Measurements from ENCODE around the gene TCF4.

Gene TCF4

GRCh38 chr18:55346961-55347740, 240.8 kb downstream of the TCF4 start:
- DNase-seq (ENCODE audit: low read depth) = no peak

GRCh38 chr18:55346387-55346786, 241.6 kb downstream of the TCF4 start:
- no peak for DNase-seq (ENCODE audit: low read depth)

- DNase-seq (ENCODE audit: low read depth) = no peak
Measured at GRCh38 chr18:55345103-55345950, 242.7 kb downstream of the TCF4 start.

DNA sequence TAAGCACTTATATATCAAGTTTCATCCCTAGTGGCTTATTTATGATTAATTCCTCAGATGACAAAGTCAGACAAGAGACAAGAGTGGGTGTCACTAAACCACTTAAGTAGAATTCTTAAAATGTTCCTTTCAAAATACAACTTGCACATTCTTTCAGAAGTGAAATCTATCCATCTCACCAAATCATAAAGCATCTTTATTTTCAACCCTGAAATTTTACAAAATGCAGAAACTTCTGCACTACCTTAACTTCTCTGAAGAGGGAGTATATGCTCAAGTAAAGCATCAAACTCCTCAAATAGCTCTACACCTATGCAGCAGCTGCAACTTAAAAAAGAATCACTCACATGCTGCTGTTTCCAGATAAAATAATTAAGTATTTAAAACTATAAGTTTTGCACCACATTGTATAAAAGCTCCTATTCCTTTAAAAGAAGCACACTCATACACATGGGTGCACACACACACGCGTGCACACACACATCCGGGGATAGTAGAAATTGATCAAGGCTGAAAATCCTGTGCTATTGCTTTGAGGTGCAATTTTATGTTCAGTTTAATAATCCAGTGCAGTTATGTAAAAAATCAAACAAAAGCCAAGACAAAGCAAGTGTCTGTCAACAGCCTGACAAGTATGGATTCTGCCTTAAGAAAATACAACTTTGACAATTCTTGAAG, 244.5 kb downstream of the TCF4 start:
- no peak for DNase-seq (ENCODE audit: low read depth)

GRCh38 chr18:55340998-55341397, 247.0 kb downstream of the TCF4 start:
- no peak for DNase-seq (ENCODE audit: low read depth)

DNA sequence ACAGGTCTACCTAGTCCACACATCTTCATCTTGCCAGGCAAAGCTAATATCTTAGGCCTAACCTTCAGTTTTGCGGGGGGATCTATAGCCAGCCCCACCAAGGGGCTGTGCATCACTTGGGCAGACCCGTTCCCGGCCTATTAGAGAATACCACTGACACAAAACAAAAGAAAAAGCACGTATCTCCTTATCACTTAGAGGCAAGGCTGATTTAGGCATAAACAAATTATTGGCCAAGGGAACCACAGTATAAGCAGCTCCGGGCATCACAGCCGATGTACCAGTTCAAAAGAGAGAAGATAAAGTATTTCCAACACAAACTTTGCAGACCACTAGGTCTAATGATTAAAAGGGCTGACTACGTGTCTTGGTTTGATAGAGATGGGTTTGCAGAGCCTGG, 248.0 kb downstream of the TCF4 start:
- DNase-seq (ENCODE audit: low read depth) = no peak

DNA sequence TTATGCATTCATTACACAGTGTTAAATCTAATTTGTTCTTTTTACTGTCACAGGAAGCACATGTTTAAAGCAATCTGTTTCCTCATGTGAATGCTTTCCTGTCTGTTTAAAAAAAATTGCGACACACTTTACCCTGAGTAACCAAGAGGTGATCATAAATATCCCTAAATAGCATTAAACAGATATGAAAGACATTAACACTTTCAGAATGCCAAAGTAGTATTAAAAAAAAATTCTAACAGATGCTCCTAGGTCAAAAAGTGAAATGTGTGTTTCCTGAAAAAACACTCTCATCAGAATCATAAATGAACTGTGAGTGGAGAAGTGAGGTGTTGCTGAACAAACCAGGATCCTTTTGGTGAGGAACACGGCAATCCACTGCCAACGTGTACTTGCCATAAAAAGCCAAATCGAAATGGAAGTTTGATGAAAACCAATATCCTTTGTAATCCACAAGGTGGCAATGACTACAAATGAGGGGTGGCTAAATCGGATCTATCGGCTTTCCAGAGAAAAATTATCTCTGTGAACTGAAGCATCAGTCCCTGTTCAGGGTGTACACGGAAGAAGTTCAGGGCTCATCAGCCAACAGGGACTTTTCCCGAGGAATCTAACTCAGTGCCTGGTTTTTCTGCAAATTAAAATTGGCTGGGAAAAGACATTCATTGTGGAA, 248.9 kb downstream of the TCF4 start:
- DNase-seq (ENCODE audit: low read depth) = no peak

DNA sequence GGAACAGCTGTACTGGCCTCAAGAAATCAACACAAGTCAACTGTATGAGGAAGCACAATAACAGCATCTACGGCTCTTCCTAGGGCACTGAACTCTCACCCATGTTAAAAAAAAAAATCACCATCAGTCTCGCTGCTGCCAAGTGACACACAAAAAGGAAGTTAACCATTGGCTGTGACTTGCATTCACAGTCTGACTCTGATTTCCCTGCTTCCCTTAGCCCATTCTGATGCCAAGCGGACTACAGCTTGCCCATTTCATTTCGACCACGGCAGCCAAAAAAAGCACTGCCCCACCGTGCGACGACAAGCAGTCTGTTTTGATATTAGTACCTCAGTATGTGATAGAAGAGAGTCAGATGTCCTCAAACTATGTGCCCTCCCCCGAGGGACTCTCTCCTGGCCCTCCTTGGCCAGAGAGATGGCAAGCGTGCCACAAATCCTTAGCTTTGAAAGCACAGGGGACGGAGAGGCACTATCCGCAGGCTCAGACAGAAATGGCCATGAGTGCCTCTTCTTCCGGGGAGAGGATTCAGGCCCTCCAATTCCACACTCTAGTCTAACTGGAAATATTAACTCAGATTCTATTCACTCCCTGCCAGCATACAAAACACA, 250.0 kb downstream of the TCF4 start:
- DNase-seq (ENCODE audit: low read depth) = no peak

- DNase-seq (ENCODE audit: low read depth) = no peak
Measured at GRCh38 chr18:55337138-55337537, 250.9 kb downstream of the TCF4 start.

DNA sequence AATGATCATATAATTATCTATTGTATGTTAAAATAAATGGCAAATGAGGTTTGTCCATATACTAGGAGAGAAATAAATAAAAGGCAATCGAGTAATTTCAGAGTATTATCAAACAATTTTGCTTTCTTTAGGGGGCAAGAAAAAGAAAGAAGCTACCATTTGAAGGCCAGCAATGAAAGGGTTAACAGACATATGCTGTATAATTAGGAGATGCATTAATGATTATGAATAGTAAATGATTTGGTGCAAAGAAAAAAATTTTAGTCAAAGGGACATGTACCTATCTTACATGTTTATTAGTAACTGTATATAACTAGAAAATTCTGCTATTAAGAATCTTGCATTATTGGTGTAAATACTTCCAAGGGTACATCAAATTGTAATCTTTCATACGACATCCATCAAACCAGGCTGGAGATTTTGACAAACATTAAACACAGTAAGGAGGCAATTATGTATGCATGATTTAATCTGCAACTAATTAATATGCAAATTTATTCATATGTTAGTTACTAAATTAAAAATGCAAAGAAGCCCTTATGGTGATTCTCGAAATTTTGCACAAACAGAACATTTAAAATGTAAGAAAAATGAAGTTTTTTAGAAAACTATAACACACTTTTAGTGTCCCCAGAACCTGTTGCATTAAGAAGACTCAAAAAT, 251.4 kb downstream of the TCF4 start:
- DNase-seq (ENCODE audit: low read depth) = no peak

DNA sequence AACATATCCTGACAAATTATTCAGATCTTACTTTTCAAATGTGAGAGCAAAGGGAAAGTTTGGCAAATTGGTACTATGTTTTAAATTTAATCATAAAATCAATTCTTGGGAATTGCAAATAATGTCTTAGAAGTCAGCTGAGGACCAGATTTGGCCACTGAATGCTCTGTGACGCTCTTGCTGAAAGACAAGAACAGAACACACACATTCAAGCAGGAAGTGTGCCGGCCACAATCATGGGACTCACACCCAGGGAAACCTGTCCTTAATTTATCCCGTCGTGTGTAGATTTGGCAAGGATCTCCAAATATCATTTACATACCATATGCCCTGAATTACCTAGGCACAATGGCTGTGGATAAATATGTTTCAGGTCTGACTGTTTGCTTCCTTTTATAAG, 253.1 kb downstream of the TCF4 start:
- no peak for DNase-seq (ENCODE audit: low read depth)

GRCh38 chr18:55331301-55331700, 256.7 kb downstream of the TCF4 start:
- no peak for DNase-seq (ENCODE audit: low read depth)

DNA sequence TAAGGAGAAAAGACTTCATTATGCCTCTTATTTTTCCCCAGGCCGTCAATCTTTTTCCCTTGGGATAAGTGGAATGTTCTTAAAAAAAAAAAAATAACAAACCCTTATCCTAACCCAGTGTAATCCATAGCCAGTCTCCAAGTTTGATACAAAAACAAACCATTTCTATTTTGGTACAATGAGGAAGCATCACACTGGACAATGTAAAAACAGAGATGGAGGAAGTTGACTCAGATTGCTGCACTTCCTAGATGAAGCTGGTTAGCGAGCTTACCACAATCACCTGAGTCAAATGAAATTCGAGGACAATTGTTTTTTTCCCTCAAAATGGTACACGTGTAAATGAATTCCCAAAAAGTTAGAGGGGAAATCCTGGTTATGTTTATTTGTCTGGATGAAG, 259.7 kb downstream of the TCF4 start:
- DNase-seq (ENCODE audit: low read depth) = no peak

DNA sequence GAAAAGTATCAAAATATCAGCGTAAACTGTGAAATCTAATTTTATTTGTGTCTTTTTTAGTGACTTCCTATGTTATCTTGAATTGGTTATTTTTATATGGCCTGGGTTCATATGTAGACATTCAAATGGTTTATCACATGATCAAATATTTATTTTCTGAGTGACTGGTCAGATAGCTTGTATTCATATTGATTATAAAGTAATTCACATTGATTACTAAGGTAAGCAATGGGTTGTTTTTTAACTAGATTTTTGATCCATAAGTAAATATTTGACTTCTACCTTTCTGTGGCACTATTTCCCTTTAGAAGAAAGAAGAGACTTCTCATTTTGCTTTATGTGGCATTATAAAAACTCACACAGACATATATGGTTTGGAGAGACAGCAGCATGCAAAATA, 260.5 kb downstream of the TCF4 start:
- DNase-seq (ENCODE audit: low read depth) = no peak

DNA sequence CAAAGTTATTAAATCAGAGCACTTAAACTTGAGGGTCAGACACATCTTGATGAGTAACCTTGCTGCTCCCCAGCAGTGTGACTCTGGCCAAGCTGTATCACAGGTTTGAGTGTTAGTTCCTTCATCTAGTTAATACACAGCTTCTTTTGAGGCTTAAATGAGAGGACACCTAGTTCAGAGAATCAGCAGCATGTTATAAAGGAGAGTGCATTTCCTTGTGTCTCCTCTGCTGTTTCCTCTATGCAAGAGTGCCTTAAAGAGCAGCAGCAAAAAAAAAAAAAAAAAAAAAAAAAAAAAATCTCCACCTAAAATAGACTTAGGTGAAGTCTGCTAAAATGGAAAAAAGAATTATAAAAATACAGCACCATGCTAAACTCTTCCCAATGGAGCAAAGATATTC, 261.9 kb downstream of the TCF4 start:
- no peak for DNase-seq (ENCODE audit: low read depth)

DNA sequence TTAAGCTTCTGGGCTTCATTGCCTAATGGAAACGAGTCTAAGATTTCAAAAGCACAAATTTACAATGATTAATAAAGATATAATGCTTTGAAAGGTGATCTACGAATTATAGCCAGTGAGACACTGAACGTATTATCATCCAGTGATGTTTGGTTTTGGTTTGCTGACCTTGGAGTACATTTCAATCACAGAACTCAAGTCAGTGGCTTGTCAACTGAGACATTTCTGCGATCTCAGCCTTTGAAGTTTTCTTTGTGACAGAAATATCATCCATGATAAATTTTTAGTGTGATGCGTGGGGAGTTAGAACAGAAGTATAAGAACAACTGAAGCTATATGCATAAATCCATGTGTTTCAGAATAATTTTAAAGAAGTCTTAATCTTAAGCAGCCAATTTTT, 263.8 kb downstream of the TCF4 start:
- DNase-seq (ENCODE audit: low read depth) = no peak

- DNase-seq (ENCODE audit: low read depth) = no peak
Measured at GRCh38 chr18:55323051-55323994, 264.7 kb downstream of the TCF4 start.

DNA sequence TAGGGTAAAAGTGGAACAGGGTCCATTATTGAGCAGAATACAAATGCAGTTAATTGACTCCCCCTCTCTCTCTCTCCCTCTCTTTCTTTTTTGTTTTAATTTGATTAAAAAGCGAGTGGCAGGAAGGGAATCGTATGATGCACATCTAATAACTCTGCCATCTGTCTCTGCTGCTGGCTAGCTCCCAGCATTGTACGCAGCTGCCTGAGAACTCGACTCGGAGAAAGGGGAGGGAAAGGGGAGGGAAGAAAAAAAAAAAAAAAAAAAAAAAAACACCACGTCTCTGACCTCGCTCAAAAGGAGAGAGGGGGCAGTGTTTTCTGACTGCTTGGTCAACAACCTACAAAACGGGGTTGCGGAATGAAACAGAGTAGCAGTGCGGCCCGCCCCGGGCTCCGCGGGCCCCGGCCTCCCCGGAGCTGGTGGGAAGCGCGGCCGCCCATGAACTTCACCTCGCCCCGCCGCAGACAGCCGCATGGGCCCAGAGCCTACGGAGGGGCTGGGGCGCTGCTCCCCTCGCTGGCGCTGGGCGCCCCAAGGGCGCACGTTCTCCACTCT, 265.7 kb downstream of the TCF4 start:
- DNase-seq (ENCODE audit: low read depth) = no peak

DNA sequence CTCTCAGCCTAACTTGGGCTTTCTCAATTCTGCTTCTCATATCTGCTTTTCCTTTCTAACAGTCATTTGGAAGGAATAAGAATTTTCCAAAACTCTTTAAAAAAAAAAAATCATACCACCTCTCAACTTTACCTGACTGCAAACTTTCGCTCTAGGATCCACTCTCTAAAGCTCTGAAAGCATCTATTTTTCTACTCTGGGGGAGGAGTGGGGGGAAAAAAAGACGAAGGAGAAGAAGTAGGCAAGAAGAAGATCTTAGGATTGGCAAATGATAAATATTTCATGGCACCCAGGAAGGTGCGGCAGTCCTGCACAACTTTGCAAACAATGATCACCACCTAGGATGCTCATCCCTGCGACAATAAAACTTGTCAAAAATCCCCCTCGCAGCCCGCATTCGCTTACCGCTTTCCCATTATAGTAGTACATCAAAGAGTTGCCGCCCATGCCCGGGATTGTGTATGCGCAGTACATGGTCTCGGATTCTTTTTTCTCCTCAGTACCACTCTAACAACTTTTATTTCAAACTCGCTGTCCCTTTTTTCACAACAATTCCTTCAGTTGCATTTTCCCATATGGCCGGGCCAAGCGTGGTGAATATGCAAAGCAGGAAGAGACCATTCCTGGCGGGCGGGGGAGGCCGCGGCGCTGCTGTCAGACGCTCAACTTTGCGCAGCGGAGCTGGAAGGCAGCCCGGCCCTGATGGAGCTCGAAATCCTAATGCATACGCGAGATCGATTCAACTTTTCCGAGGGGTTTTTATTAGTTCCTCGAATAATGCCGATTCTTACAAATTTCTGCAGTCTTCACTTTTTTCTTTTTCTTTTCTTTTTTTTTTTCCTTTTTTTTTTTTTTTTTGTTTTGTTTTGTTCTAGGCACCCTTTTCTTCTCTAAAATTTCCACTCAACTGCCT, 266.5 kb downstream of the TCF4 start:
- peak; percentile 17 for DNase-seq (ENCODE audit: low read depth)

Data from stimulated activated CD8-positive, alpha-beta memory T cell treated with anti-CD3 and anti-CD28 coated beads, Interleukin-4, amount 100 ng/mL, for 24 hours (primary cell).